HG02798 (cell line): ENCODE data around the gene MYOM3.
"Not testable (repeated sequence)": the region's sequence is repeated elsewhere in the genome, so short reads cannot be mapped to it uniquely, and the experiment has no call there.

ENCODE experiments used
- ATAC-seq: cut with Tn5 transposase; IDR thresholded peaks from one replicate; pipeline ENCODE4 v1.9.1; 2021; ENCODE audit warnings: mild to moderate bottlenecking; ENCODE audit not compliant: unreplicated experiment, poor library complexity

The MYOM3 gene

DNA sequence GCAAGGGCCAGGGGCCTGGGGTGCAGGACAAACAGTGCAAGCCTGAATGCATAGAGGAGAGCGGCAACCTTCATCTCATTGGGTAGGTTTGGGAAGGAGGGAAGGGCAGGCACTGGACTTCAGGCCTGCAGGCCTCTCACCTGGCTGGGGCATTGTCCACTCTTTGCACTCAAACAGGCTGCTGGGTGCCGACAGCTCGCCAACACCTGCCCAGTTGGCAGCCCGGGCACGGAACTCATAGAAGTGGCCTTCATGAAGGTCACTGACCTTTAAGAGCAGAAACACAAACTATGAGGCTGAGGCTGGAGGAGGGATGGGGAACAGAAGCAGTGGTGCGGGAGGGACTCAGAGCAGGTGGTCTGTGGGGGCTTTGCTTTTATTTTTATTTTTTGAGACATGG lies 30.7 kb downstream of the MYOM3 start:
- no peak for ATAC-seq

DNA sequence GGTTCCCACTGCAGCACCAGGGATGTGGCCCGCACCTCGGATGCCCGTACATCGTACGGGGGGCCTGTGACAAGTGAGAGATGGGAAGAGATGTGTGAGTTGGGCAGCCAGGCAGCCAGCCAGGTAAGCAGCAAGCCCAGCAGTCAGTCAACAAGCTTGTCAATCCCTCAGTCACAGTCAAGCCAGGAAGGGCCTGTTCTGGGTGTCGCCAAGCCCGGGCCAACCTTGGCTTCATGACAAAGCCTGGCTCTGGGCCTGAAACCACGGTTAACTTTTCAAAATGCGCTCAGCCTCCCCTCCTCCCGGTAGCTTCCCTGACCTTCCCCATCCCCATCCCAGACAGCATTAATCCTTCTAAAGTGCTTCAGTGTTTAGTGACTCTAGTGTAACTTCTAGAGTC lies 31.8 kb downstream of the MYOM3 start:
- ATAC-seq: no peak

DNA sequence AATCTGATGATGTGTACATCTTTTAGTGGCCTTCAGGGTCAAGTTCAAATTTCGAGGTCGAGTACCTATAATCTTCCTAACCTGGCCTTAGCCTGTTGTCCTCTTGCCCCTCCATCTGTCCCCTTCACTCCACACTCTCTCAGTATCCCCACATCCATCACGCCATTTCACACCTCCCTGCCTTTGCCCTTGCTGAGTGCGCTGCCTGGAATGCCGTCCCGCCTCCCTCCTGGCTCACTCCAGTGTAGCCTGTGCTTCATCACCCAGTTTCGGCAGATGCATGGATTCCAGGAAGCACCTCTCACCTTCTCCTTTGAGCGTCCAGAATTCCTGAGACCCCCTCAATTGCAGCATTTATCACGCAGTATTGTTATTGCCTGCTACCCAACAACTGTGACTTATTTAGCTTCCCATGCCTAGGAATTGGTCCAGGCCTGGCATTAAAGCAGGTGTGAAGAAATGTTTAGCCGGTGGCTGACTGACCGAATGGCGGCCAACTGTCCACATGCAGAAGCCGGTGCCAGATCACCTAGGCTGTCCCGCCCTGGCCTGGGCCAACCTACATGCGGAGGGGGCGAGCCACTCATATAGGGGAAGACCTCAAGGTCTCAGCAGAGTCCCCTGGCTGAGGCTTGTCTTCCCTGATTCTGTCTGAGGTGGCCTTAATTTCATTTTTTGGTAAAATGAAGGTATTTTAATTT lies 34.5 kb downstream of the MYOM3 start:
- no peak for ATAC-seq

DNA sequence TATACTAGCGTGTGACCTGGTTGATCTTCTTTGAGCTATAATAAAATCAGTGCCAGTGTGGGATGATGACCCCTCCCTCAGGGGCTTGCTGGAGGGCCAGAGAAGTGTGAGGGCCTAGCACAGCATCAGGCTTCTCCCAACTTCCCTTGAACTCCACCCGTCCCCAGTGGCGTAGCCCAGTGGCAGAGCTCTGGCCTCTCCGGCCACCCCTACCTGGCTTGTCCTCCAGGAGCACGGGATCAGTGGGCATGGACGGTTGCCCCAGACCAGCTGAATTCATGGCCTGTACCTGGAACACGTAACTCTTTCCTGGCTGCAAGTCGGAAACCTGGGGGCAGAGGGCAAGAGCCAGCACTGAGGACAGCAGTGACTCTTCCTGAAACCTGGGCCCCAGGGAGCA lies 36.0 kb downstream of the MYOM3 start:
- no peak for ATAC-seq

DNA sequence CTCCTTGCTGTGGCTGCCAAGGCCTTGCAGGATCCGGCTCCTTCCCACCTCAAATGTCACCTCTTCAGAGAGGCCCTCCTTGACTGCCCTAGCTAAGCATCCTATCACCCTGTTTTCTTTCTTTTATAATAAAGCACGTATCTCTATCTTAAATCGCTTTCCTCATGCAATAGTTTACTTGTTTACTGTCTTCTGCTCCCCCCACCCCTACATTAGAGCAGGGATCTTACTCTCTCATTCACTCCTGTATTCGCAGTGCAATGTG lies 36.4 kb downstream of the MYOM3 start:
- no peak for ATAC-seq

DNA sequence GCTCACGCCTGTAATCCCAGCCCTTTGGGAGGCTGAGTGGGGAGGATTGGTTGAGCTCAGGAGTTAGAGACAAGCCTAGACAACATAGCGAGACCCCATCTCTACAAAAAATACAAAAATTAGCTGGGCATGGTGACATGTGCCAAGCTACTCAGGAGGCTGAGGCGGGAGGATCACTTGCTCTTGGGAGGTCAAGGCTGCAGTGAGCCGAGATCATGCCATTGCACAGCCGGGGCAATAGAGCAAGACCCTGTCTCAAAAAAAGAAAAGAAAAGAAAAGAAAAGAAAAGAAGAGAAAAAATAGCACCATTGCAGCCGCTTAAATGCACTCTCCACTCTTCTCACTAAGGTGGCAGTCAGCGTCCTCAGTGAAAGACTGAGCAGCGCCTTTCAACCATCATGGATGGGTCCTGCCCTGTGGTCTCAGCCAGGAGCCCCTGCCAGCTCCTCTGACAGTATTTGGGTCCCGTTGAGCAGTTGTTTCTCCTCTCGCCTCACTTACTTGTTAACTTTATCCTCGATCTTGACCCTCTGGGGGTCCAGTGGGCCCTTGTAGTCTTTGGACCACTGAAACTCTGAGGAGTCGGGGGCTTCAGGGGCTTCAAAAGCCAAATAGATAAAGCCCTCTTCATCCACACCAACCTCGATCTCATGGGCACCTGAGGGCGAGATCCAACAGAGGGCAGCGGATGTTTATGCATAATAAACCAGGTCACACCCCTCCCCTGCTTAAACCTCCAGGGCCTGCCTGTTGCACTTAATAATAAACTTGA lies 36.9 kb downstream of the MYOM3 start:
- ATAC-seq: no peak

DNA sequence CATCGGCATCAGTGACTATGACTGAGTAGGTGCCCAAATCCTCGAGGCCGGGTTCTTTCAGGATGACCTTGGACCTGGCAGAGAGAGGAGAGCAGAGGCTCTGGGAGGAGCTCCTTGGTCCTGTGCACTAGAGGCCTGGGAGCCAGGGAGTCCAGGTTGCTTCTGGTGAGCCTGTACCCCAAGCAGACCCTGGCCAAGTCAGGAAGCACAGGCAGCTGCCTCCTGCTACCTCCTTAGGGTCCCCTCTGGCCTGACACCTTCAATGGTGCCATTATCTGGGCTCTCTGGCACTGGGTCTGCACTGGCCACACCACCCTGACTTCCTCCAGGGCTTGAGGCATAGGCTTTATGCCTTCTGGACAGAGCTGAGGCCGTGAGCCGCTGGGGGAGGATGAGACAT lies 37.7 kb downstream of the MYOM3 start:
- no peak for ATAC-seq

DNA sequence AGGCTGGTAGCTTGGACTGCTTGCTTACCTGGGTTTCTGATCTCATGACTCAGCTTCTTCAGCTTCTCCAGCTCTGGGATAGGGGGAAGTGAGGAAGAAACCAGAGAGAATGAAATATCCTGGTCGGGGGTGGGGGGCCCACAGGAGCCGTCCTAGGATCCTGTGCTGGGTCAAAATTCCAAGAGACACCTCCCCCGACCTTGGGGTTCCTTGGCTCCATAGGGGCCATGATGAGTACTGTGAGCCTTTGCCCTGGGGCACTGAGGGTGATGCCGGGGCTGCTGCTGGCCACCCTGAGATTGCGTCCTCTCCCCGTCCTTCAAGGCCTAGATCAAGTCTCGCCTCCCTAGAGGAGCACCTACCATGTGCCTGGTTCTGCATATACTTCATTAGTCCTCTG lies 40.0 kb downstream of the MYOM3 start:
- ATAC-seq: no peak

DNA sequence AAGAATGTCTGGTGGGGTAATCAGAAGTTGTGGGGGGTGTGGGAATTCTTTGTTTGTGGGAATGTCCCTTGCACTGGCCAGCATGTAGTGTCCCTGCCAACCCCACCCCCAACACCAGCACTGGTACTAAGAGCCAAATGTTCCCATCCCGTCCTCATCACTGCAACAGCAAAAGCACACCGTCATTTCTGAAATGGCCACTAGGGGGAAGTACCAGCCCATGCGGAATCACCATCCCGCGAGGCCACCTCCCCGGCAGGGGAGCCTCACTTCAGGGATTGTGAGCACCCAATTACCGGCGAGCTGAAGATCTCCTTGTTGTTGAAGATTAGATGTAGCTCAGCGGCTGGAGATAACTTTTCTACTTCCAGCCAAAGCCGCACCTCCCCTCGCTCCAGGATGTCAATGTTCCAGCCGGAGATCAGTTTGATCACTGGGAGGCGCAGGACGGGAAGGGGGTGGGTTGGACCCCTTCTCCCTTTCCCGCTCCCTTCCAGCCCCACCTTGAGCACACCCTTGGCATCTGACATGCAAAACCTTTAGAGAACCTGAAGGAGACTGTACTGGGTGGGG lies 41.0 kb downstream of the MYOM3 start:
- peak; percentile 53 for ATAC-seq

DNA sequence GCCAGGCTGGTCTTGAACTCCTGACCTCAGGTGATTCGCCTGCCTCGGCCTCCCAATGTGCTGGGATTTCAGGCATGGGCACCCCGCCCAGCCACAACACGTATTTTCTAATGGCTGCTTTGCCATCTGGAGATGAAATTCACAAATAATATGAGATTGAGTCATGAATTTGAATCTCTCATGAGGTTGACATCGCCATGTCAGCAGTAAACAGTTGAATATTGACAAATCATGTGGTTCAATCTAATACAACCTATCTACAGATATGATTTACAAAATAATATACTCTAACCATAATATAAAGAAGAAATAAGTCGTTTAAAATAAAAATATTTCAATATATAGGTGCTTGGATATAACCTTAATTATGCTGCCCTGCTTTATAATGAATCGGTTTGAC lies 42.1 kb downstream of the MYOM3 start:
- no peak for ATAC-seq

DNA sequence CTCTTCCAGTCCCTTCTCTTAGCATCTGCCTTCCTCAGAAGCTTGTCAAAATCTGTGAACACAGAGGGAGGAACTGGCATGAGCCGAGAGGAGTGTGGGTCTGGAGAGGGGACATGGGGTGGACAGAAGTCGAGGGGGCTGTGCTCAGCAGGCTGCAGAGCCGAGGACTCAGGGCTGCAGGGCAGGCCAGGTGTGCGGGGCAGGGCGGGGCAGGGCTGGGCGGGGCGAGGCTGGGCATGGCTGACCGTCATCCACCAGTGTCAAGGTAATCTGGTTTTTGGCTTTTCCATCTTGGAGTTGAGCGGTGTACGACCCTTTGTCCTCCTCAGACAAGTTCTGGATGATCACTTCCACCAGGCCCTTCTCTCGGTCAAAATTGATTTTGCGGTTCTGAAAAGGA lies 44.0 kb downstream of the MYOM3 start:
- ATAC-seq: no peak

DNA sequence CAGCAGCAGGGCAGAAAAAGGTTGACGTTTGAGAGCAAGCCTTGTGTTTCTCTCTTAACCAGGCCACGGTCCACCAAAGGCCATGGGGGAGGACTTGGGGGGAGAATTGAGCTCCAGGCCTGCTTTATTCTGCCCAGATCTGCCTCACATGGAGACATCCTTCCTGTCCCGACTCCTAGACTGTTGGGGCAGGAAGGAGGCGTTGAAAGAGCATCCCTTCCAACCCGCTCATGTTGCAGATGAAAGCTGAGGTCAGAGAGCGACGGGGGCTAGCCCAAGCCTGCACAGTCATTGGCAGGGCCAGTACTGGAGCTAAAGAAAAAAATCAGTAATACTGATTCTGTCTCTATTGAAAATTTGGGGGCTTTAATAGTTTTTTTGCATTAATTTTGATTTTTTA lies 46.6 kb downstream of the MYOM3 start:
- ATAC-seq: no peak

DNA sequence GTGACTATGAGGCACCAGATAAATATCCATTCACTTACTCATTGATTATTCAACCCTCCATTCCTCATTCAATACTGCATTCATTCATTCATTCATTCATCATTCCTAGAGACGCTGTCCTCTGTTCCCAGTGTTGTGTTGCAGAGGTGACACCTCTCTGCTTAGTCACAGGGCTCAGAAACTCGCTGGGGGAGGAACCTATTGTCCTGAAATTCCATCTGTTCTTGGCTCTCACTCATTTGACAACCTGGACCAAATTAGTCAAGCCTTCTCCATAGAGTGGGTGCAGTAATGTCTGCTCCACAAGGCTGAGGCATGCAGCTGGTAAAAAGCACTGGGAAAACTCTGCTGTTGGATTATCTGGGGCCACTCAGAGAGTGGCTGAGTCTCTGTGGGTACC lies 49.7 kb downstream of the MYOM3 start:
- ATAC-seq: no peak

DNA sequence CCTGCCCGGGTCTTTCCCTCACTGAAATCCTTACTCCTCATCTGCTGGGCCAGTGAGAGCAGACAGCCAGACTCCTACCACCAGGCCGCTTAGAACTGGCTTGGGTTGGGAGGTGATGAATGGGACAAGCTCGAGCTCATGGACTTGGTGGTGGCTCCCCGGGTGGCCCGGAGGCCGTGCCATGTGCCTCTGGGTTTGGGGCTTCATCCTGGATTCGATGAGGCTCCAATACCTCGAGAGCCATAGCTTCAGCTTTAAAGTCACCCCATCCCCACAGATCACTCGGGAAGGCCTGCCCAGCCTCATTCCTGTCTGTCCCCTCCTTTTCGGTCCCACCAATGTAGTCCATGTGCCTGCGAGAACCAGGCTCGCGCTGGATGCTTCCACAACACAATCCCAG lies 51.5 kb downstream of the MYOM3 start:
- no peak for ATAC-seq

DNA sequence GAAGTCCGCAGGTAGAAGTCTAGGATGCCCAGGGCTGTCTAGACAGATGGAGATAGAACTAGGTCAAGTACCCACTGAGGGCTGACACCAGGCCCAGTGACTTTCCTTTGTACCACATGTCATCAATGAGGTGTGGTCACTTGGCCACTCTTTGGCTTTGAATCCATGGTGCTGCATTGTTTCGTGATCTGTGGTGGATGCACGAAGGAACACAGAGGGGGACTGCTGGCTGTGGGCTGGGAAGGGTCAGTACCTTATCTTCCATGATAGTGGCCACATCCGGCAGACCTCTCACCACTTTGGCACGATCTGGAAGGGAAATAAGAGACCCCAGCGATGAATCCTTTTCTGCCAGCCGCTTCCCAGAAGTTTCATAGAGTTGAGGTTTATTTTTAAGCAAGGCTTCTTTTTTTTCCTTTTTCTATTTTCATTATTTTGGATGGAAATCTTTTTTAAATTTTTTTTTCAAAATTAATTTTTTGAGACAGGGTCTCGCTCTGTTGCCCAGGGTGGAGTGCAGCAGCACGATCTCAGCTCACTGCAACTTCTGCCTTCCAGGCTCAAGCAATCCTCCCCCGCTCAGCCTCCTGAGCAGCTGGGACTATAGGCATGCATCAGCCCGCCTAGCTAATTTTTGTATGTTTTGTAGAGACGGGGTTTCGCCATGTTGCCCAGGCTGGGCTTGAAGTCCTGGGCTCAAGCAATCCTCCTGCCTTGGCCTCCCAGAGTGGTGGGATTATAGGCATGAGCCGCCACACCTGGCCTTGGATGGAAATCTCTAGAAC lies 53.1 kb downstream of the MYOM3 start:
- ATAC-seq: no peak

DNA sequence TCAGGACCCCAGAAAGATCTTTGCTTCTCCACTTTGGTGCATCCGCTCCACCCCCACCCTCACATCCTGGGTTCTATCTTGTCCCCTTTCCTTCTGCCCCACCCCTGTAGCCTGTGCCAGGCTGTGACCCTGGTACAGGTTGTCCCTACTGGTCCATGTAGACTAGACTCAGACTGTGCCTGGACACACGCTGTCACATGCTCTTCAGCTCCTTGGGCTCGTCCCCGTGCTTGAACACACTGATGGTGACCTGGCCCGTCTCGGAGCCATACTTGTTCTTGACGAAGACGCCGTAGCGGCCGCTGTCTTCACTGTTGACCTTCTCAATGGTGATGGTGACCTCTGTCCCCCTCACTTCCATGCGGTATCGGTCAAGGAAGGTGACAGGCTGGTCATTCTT lies 54.8 kb downstream of the MYOM3 start:
- no peak for ATAC-seq

DNA sequence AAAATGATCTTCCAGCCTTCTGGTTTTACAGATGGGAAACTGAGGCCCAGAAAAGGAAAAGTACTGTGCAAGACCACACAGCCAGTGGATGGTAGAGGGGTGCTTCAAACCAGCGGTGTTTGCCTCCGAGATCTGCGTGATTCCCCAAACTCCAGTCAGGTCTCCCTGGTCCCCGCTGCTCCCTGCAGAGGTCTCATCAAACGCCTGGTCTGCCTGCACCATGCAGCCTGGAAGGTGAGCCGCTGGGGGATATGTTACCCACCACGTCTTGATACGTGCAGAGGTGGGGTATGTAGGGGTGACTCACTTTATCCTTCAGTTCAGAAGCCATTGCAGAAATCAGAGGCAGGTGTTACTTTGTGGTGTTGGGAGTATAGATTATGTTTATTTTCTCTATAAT lies 56.3 kb downstream of the MYOM3 start:
- ATAC-seq: no peak

DNA sequence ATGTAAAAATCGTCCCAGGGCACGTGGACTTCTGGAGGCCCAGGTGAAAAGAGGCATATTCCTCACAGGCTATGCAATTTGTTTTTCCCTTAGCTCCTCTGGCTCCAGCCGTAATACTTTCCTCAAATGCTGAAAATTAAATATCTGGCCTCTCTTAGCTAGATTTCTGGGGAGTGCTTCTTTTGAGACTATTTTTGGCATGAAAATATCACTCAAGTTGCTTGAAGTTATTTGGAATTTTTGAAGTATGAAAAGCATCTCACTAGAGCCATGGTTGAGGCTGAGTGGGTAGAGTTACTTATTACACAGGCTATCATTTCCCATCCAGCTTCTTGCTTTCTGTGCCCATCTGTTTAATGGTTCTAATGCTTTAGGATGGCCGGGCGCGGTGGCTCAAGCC lies 59.7 kb downstream of the MYOM3 start:
- no peak for ATAC-seq

DNA sequence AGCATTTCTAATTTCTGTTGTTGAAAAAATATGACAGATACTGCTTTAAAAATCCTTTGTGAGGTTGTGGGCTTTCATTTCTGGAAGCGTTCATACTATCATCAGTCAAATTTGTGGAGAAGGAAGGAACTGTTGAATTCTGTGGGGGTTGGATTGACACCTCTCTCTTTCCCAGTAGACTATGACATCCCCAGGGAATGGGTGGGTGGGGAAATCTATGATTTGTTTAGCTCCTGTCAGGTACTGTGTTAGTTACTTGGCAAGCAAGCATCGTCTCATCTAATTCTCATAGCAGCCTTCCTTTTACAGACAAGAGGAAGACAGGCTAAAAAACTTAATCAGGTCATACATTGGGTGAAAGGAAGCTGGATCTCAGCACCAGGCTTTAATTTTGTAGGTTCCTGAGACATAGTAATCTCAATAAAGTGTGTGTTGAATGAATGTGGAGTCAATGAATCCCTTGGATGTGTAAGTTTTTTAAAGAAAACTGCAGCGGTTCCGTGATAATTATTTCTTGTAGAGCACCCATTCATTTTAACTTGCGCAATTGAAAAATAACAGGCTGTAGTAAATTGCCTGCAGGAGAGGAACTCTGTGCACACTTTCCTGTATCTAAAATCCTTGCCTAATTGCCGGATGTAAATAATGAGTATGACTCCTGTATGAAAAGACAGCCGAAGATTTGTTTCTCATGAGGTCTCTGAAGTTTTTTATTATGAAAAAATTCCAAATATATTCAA lies 60.6 kb downstream of the MYOM3 start:
- no peak for ATAC-seq

DNA sequence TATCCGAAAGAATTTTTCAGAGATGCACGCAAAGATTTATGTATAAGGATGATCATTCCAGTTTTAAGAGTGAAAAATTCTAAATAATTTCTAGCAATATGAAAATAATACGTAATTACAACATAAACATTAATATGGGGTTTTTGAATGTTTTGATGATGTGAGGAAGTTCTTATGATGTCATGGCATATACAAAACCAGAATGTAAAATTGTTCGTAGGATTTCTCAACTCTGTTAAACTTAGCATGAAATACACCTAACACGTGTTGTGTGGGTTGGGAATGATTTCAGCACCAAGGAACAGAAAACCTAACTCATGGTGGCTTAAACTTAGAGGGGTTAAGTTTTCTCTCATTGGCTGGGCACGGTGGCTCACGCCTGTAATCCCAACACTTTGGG lies 62.2 kb downstream of the MYOM3 start:
- ATAC-seq: no peak

DNA sequence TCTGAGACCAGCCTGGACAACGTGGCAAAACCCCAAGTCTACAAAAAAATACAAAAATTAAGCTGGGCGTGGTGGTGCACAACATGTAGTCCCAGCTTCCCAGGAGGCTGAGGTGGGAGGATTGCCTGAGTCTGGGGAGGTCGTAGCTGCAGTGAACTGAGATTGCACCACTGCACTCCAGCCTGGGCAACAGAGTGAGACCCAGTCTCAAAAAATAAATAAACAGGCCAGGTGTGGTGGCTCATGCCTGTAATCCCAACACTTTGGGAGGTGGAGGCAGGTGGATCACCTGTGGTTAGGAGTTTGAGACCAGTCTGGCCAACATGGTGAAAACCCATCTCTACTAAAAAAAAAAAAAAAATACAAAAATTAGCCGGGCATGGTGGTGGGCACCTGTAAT lies 63.0 kb downstream of the MYOM3 start:
- not testable (repeated sequence) for ATAC-seq
